ENCODE results near the gene SKAP2. TPM values are rescaled to one million over a fixed set of nuclear protein-coding genes. Genes with fewer than 3 reads are reported as not detected.

The SKAP2 gene
- total and polyA plus RNA-seq, 2 of the 4 experiments (the other 2 are of a cell fraction) = 5.7 to 7.4 TPM

DNA sequence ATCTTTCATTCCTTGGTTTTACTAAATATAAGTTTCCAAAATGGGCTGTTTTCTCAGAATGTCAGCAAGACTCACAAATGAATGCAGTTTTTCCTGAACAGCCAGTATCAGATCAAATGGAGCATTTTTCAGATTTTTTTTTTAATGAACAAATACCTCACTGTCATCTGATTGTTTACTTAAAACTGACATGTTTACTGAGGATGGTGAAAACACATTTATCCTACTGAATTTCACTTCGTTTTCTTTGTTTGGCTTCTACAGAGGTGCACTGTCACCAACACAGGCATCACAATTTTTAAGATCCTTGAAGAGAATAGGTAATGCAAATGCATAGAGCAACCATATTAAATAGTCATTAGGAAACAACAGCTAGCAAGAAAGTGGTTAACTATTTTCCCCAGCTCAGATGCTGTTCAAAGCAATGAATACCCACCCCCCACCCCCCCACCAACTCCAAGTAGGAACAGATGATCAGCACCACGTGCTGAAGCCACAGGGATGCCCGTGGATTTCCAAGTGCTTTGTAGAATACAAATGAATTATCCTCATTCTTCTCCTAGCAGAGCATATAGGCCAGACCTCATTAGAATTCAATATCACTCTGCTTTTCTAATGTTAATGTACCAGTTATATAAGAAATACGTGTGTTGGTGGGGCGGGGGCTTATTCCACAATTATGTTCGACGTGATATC is 205.9 kb downstream of the SKAP2 start:
- H3K36me3 ChIP-seq (ENCODE audit: control insufficient read depth, insufficient read depth, low read length) = no peaks in the 10 kb centered on the region
- H2BK20ac ChIP-seq (ENCODE audit: low read depth, low read length) = no peak overlapping the region
- H2AFZ ChIP-seq (replicated peaks; ENCODE audit: low read length, poor library complexity) = no peak overlapping the region
- WGBS, 2 experiments (ENCODE audit: extremely low coverage in 2 of 2, insufficient read length in 1 of 2) = no CpG with 5 or more reads among the region's 7 CpGs
- H3K18ac ChIP-seq (ENCODE audit: low read depth, low read length) = no peak overlapping the region
- CTCF ChIA-PET = interaction anchor here (1.6 kb wide), 1 partner anchor 9 kb away, joined by 5 read pairs; no protein-coding TSS in a partner anchor
- no peak overlapping the region for H2BK5ac ChIP-seq (ENCODE audit: low read depth, low read length, poor library complexity, severe bottlenecking)
- dilution Hi-C loops (cut with HindIII; ENCODE audit: low sequenced_read_pairs, unreplicated experiment) = no loop called here
- no peaks in the 10 kb centered on the region for H3K4me1 ChIP-seq (ENCODE audit: control insufficient read depth, insufficient read depth, low read length)
- H4K8ac ChIP-seq (ENCODE audit: low read depth in 2 of 2, low read length in 2 of 2) = no peak overlapping the region
- in situ Hi-C loops (cut with MboI; ENCODE audit: low sequenced_read_pairs) = loop anchor here (10.0 to 25.0 kb wide), 3 partner anchors 294 to 571 kb away; partner anchors contain the start of genes CBX3 and HNRNPA2B1
- intact Hi-C loops (cut with micrococcal nuclease) = no loop called here
- no peak overlapping the region for H2BK15ac ChIP-seq (ENCODE audit: low read depth, low read length)
- H3K14ac ChIP-seq (replicated peaks; ENCODE audit: low read depth, low read length) = no peak overlapping the region
- H3K23ac ChIP-seq (ENCODE audit: low read depth, low read length) = no peak overlapping the region
- H3K9me1 ChIP-seq (ENCODE audit: insufficient read depth, low read length) = peaks cover under 1% of the 10 kb centered on the region; the same call in 1 of the 2 replicates
- no peak overlapping the region for H2AK9ac ChIP-seq (replicated peaks; ENCODE audit: low read depth, low read length, poor library complexity)
- H3K27me3 ChIP-seq (ENCODE audit: control insufficient read depth, insufficient read depth, low read length) = peaks cover 2% of the 10 kb centered on the region
- no peaks in the 10 kb centered on the region for H3K79me1 ChIP-seq (ENCODE audit: low read depth in 1 of 2, low read length in 2 of 2)
- H3K4ac ChIP-seq (ENCODE audit: low read depth, low read length) = no peak overlapping the region
- H3K9me3 ChIP-seq (ENCODE audit: control insufficient read depth, insufficient read depth, low read length) = no peaks in the 10 kb centered on the region
- no peak overlapping the region for H4K91ac ChIP-seq (ENCODE audit: insufficient read depth, low read depth, low read length)
- H4K20me1 ChIP-seq (ENCODE audit: insufficient read depth, low read length) = no peaks in the 10 kb centered on the region
- no peak for DNase-seq
- no peak overlapping the region for H4K5ac ChIP-seq (ENCODE audit: low read depth, low read length)
- H3K4me2 ChIP-seq (ENCODE audit: low read depth, low read length) = no peak overlapping the region
- ATAC-seq (ENCODE audit: low read depth) = no peak
- H3K56ac ChIP-seq (ENCODE audit: extremely low read depth, insufficient read depth, low read length) = no peak overlapping the region
- no peak overlapping the region for H2BK120ac ChIP-seq (ENCODE audit: low read depth, low read length)
- no peak for TF ChIP-seq FOS (IDR thresholded peaks at IDR 0.05; ENCODE audit: low read depth, low read length)
- no peak for TF ChIP-seq RCOR1 (IDR thresholded peaks at IDR 0.05; ENCODE audit: insufficient replicate concordance, low read length)
- TF ChIP-seq, protein P1, sequence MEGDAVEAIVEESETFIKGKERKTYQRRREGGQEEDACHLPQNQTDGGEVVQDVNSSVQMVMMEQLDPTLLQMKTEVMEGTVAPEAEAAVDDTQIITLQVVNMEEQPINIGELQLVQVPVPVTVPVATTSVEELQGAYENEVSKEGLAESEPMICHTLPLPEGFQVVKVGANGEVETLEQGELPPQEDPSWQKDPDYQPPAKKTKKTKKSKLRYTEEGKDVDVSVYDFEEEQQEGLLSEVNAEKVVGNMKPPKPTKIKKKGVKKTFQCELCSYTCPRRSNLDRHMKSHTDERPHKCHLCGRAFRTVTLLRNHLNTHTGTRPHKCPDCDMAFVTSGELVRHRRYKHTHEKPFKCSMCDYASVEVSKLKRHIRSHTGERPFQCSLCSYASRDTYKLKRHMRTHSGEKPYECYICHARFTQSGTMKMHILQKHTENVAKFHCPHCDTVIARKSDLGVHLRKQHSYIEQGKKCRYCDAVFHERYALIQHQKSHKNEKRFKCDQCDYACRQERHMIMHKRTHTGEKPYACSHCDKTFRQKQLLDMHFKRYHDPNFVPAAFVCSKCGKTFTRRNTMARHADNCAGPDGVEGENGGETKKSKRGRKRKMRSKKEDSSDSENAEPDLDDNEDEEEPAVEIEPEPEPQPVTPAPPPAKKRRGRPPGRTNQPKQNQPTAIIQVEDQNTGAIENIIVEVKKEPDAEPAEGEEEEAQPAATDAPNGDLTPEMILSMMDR (conservative IDR thresholded peaks at IDR 0.05; ENCODE audit: low read depth, low read length) = no peak
- POLR2A ChIA-PET (ENCODE audit: unreplicated experiment) = no interaction called here
- no peak overlapping the region for H3K4me3 ChIP-seq (ENCODE audit: insufficient read depth, low read depth, low read length)
- no peak overlapping the region for H3K9ac ChIP-seq (ENCODE audit: low read depth, low read length)
- no TSS peak for BruUV-seq (replicated peaks)
- H2AK5ac ChIP-seq (ENCODE audit: low read depth, low read length) = no peak overlapping the region
- no peak overlapping the region for H3K27ac ChIP-seq (ENCODE audit: insufficient read depth, low read length)
